Natural killer cell treated with Interleukin-12 subunit alpha and Interleukin-12 subunit beta and Interleukin-15 and Interleukin-18, amount 100 ng/mL, for 72 hours (primary cell): ENCODE data around the gene FNDC11. TPM values are rescaled to one million over a fixed set of nuclear protein-coding genes. Genes with fewer than 3 reads are reported as not detected.
"Not testable (repeated sequence)": the region's sequence is repeated elsewhere in the genome, so short reads cannot be mapped to it uniquely, and the experiment has no call there.

Experiments used
- ATAC-seq, 2 donors: fragments of 150-1000 bp; cut with Tn5 transposase in 1 of 2; sonication (Bioruptor Pico), chemical (Tn5 transposase) in 1 of 2; 2 replicates each; pipeline ENCODE4 v1.10.0; 2021
- DNase-seq: peaks from one replicate; pipeline ENCODE4 v3.0.0; 2022; ENCODE audit warnings: low spot score
- H3K27ac Mint-ChIP-seq, 2 donors: 1 replicate in 1 of 2; 2 replicates in 1 of 2; pipeline ENCODE4 v1.8.0; 2022; ENCODE audit warnings: mixed read lengths in 2 of 2, mild to moderate bottlenecking in 1 of 2, moderate library complexity in 1 of 2
- H3K27me3 Mint-ChIP-seq, 2 donors: 1 replicate in 1 of 2; 2 replicates in 1 of 2; pipeline ENCODE4 v1.8.0; 2022; ENCODE audit warnings: mixed read lengths in 2 of 2
- H3K36me3 Mint-ChIP-seq: one replicate; pipeline ENCODE4 v1.8.0; 2022; ENCODE audit warnings: mixed read lengths
- H3K4me1 Mint-ChIP-seq, 2 donors: 1 replicate in 1 of 2; 2 replicates in 1 of 2; pipeline ENCODE4 v1.8.0; 2022; ENCODE audit warnings: low read depth in 2 of 2, mixed read lengths in 2 of 2, mild to moderate bottlenecking in 1 of 2
- H3K4me3 Mint-ChIP-seq: one replicate; pipeline ENCODE4 v1.8.0; 2022; ENCODE audit warnings: mixed read lengths
- H3K9me3 Mint-ChIP-seq: 2 replicates; pipeline ENCODE4 v1.8.0; 2022; ENCODE audit warnings: mixed read lengths
- total RNA-seq, 2 donors: library from RNA; stranded (reverse); gene quantifications; one replicate each; pipeline ENCODE4 v1.2.3, GENCODE V29; 2022

FNDC11 gene
- total RNA-seq, 2 donors from 2014 or later: 0.31 to 0.39 TPM

DNA sequence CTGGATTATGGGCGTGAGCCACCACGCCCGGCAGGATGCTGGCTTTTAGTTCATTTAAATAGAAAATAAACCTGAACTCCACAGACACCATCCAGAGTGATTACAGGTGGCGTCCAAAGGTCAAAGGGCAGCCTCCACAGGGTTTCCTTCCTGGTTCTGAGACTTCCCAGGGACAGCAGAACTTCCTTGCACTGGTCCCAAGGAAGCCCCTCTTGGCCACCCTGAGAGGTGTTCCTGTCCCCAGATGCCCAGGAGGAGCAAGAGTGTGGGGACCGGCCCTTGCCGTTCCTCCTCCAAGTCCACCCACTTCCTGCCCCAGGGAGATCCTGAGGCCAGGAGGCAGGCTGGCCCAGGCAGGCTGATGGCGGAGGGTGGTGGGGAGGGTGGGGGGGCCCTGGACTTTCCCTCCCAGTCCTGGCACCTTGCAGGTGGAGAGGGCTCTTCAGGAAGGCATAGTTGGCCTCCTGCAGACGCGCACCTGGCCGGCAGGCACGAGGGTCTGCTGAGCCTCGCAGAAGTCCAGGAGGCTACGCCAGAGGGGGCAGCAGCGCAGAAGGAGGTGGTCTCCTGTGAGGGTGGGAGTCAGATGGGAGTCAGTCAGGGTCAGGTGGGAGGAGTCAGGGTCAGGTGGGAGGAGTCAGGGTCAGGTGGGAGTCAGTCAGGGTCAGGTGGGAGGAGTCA, 5.0 kb downstream of the FNDC11 start:
- no peak for ATAC-seq
- Mint-ChIP-seq H3K4me3 (no peak overlapping the region), H3K9me3 (no peaks in the 10 kb centered on the region)

DNA sequence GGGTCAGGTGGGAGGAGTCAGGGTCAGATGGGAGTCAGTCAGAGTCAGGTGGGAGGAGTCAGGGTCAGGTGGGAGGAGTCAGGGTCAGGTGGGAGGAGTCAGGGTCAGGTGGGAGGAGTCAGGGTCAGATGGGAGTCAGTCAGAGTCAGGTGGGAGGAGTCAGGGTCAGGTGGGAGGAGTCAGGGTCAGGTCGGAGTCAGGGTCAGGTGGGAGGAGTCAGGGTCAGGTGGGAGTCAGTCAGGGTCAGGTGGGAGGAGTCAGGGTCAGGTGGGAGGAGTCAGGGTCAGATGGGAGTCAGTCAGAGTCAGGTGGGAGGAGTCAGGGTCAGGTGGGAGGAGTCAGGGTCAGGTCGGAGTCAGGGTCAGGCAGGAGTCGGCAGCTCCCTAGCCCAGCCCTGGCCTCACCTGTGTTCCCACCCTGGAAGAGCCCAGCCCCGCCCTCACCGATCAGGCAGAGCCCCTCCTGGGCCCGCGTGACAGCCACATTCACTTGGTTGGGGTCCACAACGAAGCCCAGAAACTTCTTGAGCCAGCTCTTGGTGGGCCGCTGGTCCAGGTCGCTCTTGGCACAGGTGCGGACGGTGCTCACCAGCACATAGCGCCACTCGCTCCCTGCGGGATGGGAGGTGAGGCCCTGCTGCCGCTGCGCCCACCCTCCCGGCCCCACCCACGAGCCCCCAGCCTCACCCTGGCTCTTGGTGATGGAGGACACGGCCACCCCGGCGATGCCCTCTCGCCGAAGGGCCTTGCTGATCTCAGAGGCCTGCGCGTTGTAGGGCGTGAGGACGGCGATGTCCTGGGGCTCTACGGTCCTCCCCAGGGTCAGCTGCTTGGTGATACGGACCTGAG, 5.8 kb downstream of the FNDC11 start:
- H3K9me3 Mint-ChIP-seq, H3K27me3 Mint-ChIP-seq, H3K36me3 Mint-ChIP-seq, H3K4me3 Mint-ChIP-seq, DNase-seq, H3K27ac Mint-ChIP-seq, H3K4me1 Mint-ChIP-seq, ATAC-seq: not testable (repeated sequence)

More for the DNA sequence above, 5.0 kb downstream of the FNDC11 start:
- peaks cover 0 to 5% of the 10 kb centered on the region in 2 donors for H3K4me1 Mint-ChIP-seq
- H3K27ac Mint-ChIP-seq: no peak overlapping the region
- H3K36me3 Mint-ChIP-seq: peaks cover 5% of the 10 kb centered on the region
- no peak for DNase-seq
- no peaks in the 10 kb centered on the region for H3K27me3 Mint-ChIP-seq

DNA sequence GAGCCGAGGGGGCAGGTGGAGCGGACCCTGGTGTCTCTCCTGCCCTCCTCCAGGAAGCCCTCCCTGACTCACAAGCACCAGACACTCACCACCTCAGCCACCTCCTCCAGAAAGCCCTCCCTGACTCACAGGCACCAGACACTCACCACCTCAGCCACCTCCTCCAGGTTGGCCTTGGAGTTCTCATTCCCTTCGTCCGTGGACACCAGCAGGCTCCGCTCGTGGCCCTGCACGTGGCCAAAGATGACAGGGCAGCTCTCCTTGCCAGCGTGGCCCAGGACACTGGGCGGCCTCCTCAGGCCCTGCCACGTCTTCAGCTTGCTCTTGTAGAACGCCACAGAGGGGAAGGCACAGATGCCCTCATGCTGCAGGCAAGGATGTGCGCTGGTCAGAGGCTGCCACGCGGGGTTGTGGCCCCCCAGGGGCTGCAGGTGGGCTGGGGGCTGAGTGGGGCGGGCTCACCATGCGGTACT, 6.4 kb downstream of the FNDC11 start:
- no peaks in the 10 kb centered on the region for H3K9me3 Mint-ChIP-seq
- H3K4me1 Mint-ChIP-seq: peaks cover 0 to 5% of the 10 kb centered on the region in 2 donors
- no peak overlapping the region for H3K4me3 Mint-ChIP-seq

DNA sequence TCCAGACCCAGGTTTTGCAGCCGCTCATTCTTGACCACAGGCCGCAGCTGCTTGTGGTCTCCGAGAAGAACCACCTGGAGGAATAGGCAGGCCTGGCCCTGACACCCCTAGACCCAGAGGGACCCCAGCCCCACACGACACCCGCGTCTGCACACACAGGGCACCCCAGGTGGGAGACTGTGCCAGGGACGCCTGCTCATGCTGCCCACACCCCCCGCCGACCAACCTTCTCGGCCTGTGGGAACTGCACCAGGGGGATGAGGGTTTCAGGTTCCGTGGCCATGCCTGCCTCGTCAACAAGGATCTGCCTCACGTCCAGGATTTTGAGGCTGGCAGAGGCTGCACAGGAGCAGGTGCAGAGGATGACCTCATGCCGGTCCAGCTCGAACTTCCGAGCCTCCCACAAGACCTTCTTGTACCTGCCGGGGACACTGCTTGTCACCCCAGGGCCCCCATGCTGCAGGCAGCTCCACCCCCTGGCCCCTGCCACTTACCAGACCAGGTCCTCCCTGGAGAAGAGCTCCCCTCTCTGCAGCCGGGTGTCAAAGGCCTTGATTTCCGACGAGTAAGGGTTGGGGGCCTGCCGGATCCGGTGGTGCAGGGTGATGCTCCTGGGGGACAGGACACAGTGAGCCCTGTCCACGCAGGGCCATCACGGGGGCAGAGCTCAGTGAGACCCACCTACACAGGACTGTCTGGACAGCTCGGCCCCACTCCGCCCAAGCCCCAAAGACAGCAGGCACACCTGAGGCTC, 7.1 kb downstream of the FNDC11 start:
- no peak overlapping the region for H3K27ac Mint-ChIP-seq

More for the DNA sequence above, 6.4 kb downstream of the FNDC11 start:
- DNase-seq: no peak
- Mint-ChIP-seq H3K36me3 (peaks cover 5% of the 10 kb centered on the region), H3K27me3 (no peaks in the 10 kb centered on the region), H3K27ac (no peak overlapping the region)
- ATAC-seq: no peak

DNA sequence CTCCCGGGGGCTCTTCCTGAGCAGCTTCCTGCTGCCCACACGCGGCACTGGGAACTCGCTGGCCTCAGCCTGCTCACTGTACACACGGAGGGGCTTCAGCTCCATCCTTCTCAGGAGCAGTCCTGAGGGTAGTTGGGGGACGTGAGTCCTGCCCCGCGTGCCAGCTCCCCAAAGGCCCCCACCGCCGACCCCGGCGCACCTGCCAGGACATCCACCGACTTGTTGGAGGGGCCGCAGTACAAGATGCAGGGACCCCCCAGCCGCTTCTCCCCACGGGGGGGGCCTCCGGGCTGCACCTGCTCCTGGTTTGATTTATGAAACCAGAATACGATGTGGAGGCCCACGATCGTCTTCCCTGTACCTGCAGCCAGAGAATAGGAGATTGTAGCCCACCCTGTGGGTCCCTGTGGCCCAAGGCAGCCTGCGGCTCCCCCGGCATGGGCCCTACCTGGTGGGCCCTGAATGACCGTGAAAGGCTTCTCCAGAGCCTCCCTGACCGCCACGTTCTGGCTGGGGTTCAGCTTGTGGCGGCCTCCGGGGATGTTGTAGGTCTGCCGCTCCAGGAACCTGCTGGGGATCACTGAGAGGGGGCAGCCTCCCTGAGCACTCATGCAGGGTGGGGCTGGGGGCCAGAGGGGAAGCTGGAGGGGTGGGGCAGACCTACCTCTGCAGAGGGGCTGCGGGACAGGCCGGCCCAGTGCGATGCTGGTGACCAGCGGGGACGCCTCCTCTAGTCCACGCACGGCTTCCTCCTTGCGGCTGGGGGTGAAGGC, 7.9 kb downstream of the FNDC11 start:
- Mint-ChIP-seq H3K27me3 (no peaks in the 10 kb centered on the region), H3K9me3 (no peaks in the 10 kb centered on the region), H3K27ac (no peak overlapping the region), H3K4me3 (no peak overlapping the region), H3K4me1 (peaks cover under 1 to 5% of the 10 kb centered on the region in 2 donors), H3K36me3 (peaks cover 5% of the 10 kb centered on the region)
- DNase-seq: no peak
- ATAC-seq: no peak

More for the DNA sequence above, 7.1 kb downstream of the FNDC11 start:
- Mint-ChIP-seq H3K4me1 (peaks cover 0 to 5% of the 10 kb centered on the region in 2 donors), H3K27me3 (no peaks in the 10 kb centered on the region), H3K9me3 (no peaks in the 10 kb centered on the region), H3K36me3 (peaks cover 5% of the 10 kb centered on the region), H3K4me3 (no peak overlapping the region)
- ATAC-seq (no peak), DNase-seq (no peak)

DNA sequence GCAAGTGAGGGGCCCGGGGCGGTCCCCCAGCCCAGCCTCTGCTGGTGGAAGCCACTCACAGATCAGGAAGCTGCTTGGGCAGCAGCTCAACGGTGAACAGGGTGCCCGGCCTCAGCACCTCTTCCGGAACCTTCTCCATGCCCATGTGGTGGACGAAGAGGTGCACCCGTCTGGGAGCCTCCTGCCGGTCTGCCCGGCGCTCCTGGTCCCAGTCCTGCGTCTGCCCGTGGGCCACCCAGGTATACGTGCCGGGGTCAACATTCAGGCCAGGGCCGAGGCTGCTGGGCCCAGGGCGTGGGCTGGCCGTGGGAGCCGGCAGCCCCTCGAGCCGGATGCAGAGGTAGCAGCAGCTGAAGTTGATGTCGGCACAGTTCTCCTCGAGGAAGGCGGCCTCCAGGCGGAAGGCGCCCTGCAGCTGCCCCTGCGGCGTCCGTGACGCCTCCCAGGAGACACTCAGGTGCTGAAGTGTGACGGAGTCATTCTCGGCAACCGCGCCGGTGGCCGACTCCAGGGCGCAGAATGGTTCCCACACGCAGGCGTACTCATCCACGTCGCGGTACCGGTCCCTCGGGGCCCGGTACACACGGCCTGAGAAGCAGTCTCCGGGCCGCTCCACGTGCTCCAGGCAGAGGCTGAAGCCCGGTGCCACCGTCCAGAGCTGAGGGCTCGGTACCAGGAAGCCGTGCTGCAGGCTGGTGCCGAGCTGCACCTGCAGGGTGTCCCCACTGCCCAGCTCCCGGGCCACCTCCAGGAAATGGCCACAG, 8.7 kb downstream of the FNDC11 start:
- no peak overlapping the region for H3K4me3 Mint-ChIP-seq
- no peak for ATAC-seq
- peaks cover 5% of the 10 kb centered on the region for H3K36me3 Mint-ChIP-seq
- no peak overlapping the region for H3K27ac Mint-ChIP-seq
- no peak for DNase-seq
- no peaks in the 10 kb centered on the region for H3K27me3 Mint-ChIP-seq
- no peaks in the 10 kb centered on the region for H3K9me3 Mint-ChIP-seq
- H3K4me1 Mint-ChIP-seq: peaks cover 8 to 11% of the 10 kb centered on the region in 2 donors

DNA sequence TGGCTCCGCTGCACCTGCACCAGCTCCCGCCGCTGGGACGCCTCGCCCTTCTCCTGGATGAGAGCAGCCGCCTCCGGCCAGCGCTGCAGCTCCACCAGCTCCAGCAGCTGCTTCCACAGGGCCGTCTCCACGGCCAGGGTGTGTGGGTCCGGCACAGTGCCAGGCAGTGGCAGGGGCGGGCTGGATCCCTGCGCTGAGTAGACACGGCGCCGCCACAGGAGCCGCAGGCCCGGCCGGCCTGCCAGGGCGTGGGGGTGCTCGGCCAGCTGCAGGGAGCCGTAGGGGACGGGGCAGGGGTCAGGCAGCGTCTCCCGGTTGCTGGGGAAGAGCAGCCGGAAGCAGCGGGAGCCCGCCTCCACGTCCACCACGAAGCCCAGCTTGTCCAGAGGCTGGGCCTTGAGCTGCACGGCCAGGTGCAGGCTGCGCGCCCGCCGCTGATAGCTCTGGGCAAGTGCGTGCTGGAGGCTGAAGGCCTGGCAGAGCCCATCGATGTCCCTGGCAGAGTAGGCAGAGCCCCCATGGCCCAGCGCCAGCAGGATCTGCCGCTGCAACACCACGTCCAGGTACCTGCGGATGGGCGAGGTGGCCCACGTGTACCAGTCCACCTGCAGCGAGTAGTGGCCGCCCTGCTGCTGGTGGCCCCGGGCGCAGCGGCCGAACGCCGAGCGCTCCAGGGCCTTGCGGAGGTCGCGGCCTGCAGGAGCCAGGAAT, 9.4 kb downstream of the FNDC11 start:
- Mint-ChIP-seq H3K4me3 (no peak overlapping the region), H3K36me3 (peaks cover 5% of the 10 kb centered on the region), H3K9me3 (no peaks in the 10 kb centered on the region), H3K4me1 (peaks cover 15 to 17% of the 10 kb centered on the region in 2 donors), H3K27ac (no peak overlapping the region), H3K27me3 (no peaks in the 10 kb centered on the region)
- DNase-seq (no peak), ATAC-seq (no peak)

DNA sequence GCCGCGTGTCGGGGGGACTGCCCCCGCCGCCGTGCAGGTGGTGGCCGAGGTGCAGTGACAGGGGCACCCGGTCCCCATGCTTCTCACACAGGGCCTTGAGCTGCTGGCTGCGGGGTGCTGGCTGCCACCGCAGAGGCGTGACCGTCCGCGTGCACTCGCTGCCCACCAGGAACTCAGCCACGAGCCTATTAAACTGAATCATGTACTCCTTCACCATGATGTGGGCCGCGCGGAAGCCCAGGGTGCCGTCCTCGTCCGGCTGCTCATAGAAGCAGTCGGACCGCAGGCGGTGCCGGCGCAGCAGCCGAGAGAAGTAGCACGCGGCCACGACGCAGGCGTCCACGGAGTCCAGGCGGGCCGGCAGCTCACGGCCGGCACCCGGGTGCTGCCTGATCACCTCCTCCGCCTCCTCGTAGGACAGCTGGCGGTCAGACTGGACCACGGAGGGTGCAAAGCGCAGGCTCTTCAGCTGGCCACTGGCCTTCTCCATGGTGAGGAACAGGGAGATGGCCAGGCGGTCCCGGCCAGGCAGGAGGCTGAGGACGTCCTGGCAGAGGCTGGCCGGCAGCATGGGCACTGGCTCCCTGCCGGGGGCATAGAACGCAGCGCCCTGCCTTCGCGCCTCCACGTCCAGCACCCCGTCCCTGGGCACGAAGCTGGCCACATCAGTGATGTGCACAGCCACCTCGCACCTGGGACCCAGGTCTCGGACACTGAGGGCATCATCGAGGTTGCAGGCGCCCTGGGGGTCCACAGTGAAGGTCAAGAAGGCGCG, 10.3 kb downstream of the FNDC11 start:
- no peak overlapping the region for H3K27ac Mint-ChIP-seq
- H3K4me1 Mint-ChIP-seq: peaks cover 16 to 21% of the 10 kb centered on the region in 2 donors
- no peaks in the 10 kb centered on the region for H3K9me3 Mint-ChIP-seq
- H3K27me3 Mint-ChIP-seq: no peaks in the 10 kb centered on the region
- H3K4me3 Mint-ChIP-seq: no peak overlapping the region
- ATAC-seq (no peak), DNase-seq (no peak)
- H3K36me3 Mint-ChIP-seq: peaks cover 5% of the 10 kb centered on the region

DNA sequence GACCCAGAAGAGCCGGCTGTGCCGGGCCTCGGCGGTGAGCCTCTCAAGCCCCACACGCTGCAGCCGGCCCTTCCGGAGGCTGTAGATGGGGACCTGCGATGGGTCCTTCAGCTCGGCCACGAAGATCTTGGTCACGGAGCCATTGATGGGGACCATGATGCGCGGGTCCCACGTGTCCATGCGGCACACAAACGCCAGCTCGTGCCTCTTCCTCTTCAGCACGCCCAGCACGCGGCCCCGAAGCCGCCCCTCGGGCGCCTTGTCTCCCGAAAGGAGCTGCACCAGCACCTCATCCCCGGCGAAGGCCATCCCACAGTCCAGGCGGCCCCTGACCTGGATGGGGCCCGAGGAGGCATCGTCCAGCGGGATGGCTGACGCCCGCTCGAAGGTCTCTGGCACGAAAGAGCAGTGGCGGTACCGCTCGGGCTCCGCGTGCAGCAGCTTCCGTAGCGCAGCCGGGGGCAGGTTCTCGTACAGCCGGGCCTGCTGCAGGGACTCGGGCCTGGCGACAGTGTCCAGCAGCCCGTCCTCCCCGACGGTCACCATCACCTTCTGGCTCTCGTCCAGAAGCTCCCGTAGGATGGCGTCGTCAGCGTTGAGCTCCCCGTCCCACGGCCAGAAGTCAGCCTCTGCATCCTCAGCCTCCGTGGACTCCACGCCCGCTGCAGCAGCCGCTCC, 11.2 kb downstream of the FNDC11 start:
- DNase-seq: no peak
- no peak for ATAC-seq
- H3K4me3 Mint-ChIP-seq: no peak overlapping the region
- H3K27ac Mint-ChIP-seq: no peak overlapping the region
- peaks cover 4% of the 10 kb centered on the region for H3K36me3 Mint-ChIP-seq
- no peaks in the 10 kb centered on the region for H3K27me3 Mint-ChIP-seq
- peaks cover 19 to 23% of the 10 kb centered on the region in 2 donors for H3K4me1 Mint-ChIP-seq
- no peaks in the 10 kb centered on the region for H3K9me3 Mint-ChIP-seq

DNA sequence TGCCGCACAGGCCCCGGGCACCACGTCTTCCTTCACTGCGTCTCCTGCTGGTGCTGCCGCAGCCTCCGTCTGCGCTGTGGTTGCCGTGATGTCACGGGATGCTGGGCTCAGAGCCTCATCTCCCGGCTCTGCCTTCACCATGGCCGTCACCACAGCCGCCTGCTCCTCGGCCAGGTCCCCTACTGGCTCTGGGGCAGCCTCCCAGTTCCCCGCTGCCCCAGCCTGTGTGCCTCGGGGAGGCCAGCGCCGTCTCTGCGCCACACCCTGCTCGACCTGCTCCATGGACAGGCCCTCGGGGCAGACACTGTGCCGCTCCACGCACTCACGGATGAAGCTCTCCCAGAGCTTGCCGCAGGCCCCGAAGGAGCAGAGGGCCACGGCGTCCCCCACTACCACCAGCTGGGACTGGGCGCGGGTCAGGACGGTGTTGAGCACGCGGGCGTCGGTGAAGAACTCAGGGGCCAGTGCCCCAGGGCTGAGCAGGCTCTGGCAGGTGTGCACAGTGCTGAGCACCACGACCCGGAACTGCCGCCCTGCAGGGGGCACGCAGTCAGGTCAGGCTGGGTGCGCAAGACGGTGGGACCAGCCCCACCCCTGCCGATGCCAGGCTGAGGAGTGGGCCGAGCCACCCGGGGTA, 11.9 kb downstream of the FNDC11 start:
- Mint-ChIP-seq H3K27ac (no peak overlapping the region), H3K9me3 (no peaks in the 10 kb centered on the region), H3K4me3 (no peak overlapping the region), H3K27me3 (no peaks in the 10 kb centered on the region), H3K36me3 (no peaks in the 10 kb centered on the region), H3K4me1 (peaks cover 19 to 20% of the 10 kb centered on the region in 2 donors)
- DNase-seq (no peak), ATAC-seq (no peak)
